CD14-positive monocyte (primary cell): Measurements from ENCODE around the gene NKX2-1. TPM values are rescaled to one million over a fixed set of nuclear protein-coding genes. Genes with fewer than 3 reads are reported as not detected.

Experiments used
- DNase-seq, 3 donors: peaks; one replicate each; pipeline ENCODE4 v3.0.0-alpha.2; 2011 to 2022
- H2AFZ ChIP-seq: 2 replicates; pipeline ENCODE4 v1.6.0; 2012; ENCODE audit warnings: mild to moderate bottlenecking, low read depth, low read length, inconsistent platforms; ENCODE audit not compliant: insufficient read depth, poor library complexity, severe bottlenecking
- H3K27ac ChIP-seq, 2 donors: 1 replicate in 1 of 2; 2 replicates in 1 of 2; pipeline ENCODE4 v1.5.1; 2012 to 2013; ENCODE audit warnings: low read length in 2 of 2, control low read depth in 1 of 2, inconsistent platforms in 1 of 2, low read depth in 1 of 2, mild to moderate bottlenecking in 1 of 2
- H3K27me3 ChIP-seq, 2 donors: one replicate each; pipeline versions ENCODE4 v1.6.0 to v1.6.1; 2011 to 2013; ENCODE audit warnings: low read length in 2 of 2; ENCODE audit not compliant: control insufficient read depth in 2 of 2, insufficient read depth in 2 of 2
- H3K36me3 ChIP-seq, 2 donors: replicated peaks in 1 of 2; 1 replicate in 1 of 2; 2 replicates in 1 of 2; pipeline versions ENCODE4 v1.5.1 to v1.6.1; 2012 to 2013; ENCODE audit warnings: low read length in 2 of 2, control low read depth in 1 of 2, inconsistent platforms in 1 of 2, mild to moderate bottlenecking in 1 of 2; ENCODE audit not compliant: insufficient read depth in 2 of 2, control insufficient read depth in 1 of 2
- H3K4me1 ChIP-seq, 2 donors: 1 replicate in 1 of 2; 2 replicates in 1 of 2; pipeline versions ENCODE4 v1.5.1 to v1.6.1; 2012 to 2013; ENCODE audit warnings: low read length in 2 of 2, control low read depth in 1 of 2, inconsistent platforms in 1 of 2, mild to moderate bottlenecking in 1 of 2, moderate library complexity in 1 of 2; ENCODE audit not compliant: insufficient read depth in 2 of 2, control insufficient read depth in 1 of 2
- H3K4me2 ChIP-seq: replicated peaks from 2 replicates; pipeline ENCODE3; 2012; ENCODE audit warnings: low read length, moderate library complexity, mild to moderate bottlenecking; ENCODE audit not compliant: poor library complexity, severe bottlenecking; ENCODE audit errors: extremely low read depth
- H3K4me3 ChIP-seq, 3 experiments: fragments of 200-600 bp in 1 of 3; sonication (generic) in 1 of 3; replicated peaks in 1 of 3; 1 replicate in 2 of 3; 2 replicates in 1 of 3; pipeline ENCODE4 v1.5.1; 2011 to 2013; ENCODE audit warnings: low read length in 3 of 3, mild to moderate bottlenecking in 3 of 3, control low read depth in 2 of 3, low read depth in 2 of 3, inconsistent platforms in 1 of 3, moderate library complexity in 1 of 3
- H3K79me2 ChIP-seq: 2 replicates; pipeline ENCODE4 v1.6.0; 2012; ENCODE audit warnings: mild to moderate bottlenecking, control low read depth, inconsistent platforms, low read length, moderate library complexity; ENCODE audit not compliant: insufficient read depth
- H3K9ac ChIP-seq: 2 replicates; pipeline ENCODE4 v1.6.0; 2017; ENCODE audit warnings: low read length, mild to moderate bottlenecking; ENCODE audit not compliant: insufficient read depth, poor library complexity, severe bottlenecking
- H3K9me3 ChIP-seq, 2 donors: replicated peaks in 1 of 2; 1 replicate in 1 of 2; 2 replicates in 1 of 2; pipeline versions ENCODE4 v1.5.1 to v1.6.1; 2012 to 2013; ENCODE audit warnings: low read length in 2 of 2, control low read depth in 1 of 2; ENCODE audit not compliant: control insufficient read depth in 1 of 2, insufficient read depth in 1 of 2
- H4K20me1 ChIP-seq: 2 replicates; pipeline ENCODE4 v1.6.0; 2012; ENCODE audit warnings: mild to moderate bottlenecking, low read length, control low read depth, moderate library complexity; ENCODE audit not compliant: insufficient read depth
- H3K27ac Mint-ChIP-seq, 7 donors: one replicate each; pipeline ENCODE4 v1.8.0; 2020; ENCODE audit warnings: mild to moderate bottlenecking in 7 of 7, mixed read lengths in 7 of 7, moderate library complexity in 6 of 7, inconsistent platforms in 2 of 7
- H3K27me3 Mint-ChIP-seq, 3 donors: one replicate each; pipeline ENCODE4 v1.8.0; 2021 to 2022; ENCODE audit warnings: low read depth in 3 of 3, mild to moderate bottlenecking in 3 of 3, mixed read lengths in 3 of 3, moderate library complexity in 3 of 3, inconsistent platforms in 1 of 3
- H3K36me3 Mint-ChIP-seq, 2 donors: one replicate each; pipeline ENCODE4 v1.8.0; 2020; ENCODE audit warnings: mixed read lengths in 2 of 2, inconsistent platforms in 1 of 2, mild to moderate bottlenecking in 1 of 2
- H3K4me1 Mint-ChIP-seq: one replicate; pipeline ENCODE4 v1.8.0; 2020; ENCODE audit warnings: mild to moderate bottlenecking, mixed read lengths
- H3K4me3 Mint-ChIP-seq, 2 donors: one replicate each; pipeline ENCODE4 v1.8.0; 2020; ENCODE audit warnings: mild to moderate bottlenecking in 2 of 2, mixed read lengths in 2 of 2, moderate library complexity in 1 of 2
- H3K9me3 Mint-ChIP-seq, 7 donors: one replicate each; pipeline ENCODE4 v1.8.0; 2020 to 2022; ENCODE audit warnings: mixed read lengths in 7 of 7, mild to moderate bottlenecking in 6 of 7, moderate library complexity in 6 of 7, inconsistent platforms in 2 of 7
- CTCF ChIP-seq: fragments of 200-600 bp; IDR thresholded peaks from one replicate; pipeline ENCODE4 v1.8.0; 2022; ENCODE audit warnings: antibody characterized with exemption, mild to moderate bottlenecking
- WGBS: methylation state at CpG from one replicate; pipeline ENCODE4 v1.1.5; 2013; ENCODE audit warnings: missing lambda C conversion rate; ENCODE audit not compliant: insufficient coverage; 5-methylcytosine and 5-hydroxymethylcytosine counted together
- intact Hi-C, 2 donors: fragments of 100-400 bp; cut with micrococcal nuclease; formaldehyde crosslinking; loops; one replicate each; pipeline versions ENCODE4 v1.15.0 to v1.15.1; 2023
- polyA plus RNA-seq, 3 donors: library from polyadenylated mRNA; depleted of rRNA in 1 of 3; unstranded in 2 of 3; stranded (reverse) in 1 of 3; fragments of 300-500 nt in 2 of 3; fragments of >200 nt in 1 of 3; fragmentation: Illumina TruSeq in 2 of 3; gene quantifications; 1 replicate in 2 of 3; 2 replicates in 1 of 3; pipeline ENCODE4 v1.2.3, GENCODE V29; 2012 to 2021

NKX2-1 gene
- polyA plus RNA-seq, 3 donors: not detected

DNA sequence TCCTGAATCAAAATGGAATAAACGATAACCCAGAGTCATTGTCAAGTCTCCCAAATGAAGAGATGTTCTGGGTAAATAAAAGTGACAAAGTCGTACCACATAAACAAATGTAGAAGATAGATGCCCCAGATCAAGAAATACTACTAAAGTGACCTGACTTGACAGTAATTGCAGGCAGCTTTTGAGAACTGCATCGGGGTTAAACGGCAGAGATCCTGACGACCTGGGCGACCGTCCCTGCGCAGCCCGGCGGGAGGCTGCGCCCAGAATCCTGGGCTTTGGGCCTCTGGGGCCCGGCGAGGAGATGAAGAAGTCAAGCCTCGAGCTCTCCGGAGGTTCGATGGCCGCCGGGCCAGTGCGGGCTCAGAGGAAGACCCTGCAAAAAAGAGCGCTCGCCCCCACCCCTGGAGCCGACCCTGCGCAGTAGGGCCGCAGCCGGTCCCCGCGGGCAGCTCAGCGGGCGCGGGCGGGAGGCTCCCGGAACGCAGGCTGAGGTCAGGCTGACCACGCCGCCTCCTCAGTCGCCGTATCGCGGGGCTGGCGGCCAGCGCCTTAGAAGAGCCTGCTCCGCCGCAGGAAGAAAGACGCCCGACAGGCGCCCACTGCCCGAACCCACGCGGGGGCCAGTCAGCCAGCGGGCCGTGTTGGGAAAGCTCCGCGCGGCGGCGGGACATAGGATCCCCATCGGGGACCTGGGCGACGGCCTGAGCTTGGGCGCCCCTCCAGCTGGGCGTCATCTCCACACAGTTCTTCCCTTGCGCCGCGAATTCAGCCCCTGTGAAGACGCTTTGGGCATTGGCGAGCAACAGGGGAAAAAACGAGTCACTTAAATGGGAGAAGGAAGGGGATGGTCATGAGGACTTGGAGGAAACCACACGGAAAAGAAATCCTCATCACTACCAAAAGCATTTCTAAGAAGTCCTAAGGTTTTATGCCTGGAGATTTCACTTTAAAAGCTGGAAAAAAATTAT is 16.0 kb downstream of the NKX2-1 start:
- no peak overlapping the region for H3K9ac ChIP-seq
- no peak overlapping the region for H2AFZ ChIP-seq
- peaks cover 2% of the 10 kb centered on the region for H3K4me1 Mint-ChIP-seq
- peaks cover 3 to 32% (median 25%) of the 10 kb centered on the region in 7 donors for H3K9me3 Mint-ChIP-seq
- no peaks in the 10 kb centered on the region for H3K4me1 ChIP-seq
- TF ChIP-seq CTCF: no peak
- H3K36me3 ChIP-seq: no peaks in the 10 kb centered on the region
- no peaks in the 10 kb centered on the region for H3K79me2 ChIP-seq
- H3K4me3 Mint-ChIP-seq: peak overlapping the region in 1 of 2 donors; percentile 70
- no peak overlapping the region for H3K27ac Mint-ChIP-seq
- 4% methylated on average over 60 of the region's 68 CpGs for WGBS
- peaks cover 79 to 91% (median 81%) of the 10 kb centered on the region in 3 donors for H3K27me3 Mint-ChIP-seq
- H3K9me3 ChIP-seq: peaks cover 0 to 47% of the 10 kb centered on the region in 2 donors
- peaks cover 0 to 15% of the 10 kb centered on the region in 2 donors for H3K36me3 Mint-ChIP-seq
- H3K27me3 ChIP-seq: peaks cover 85 to 91% of the 10 kb centered on the region in 2 donors
- H3K27ac ChIP-seq: no peak overlapping the region
- H3K4me3 ChIP-seq: no peak overlapping the region
- H4K20me1 ChIP-seq: no peaks in the 10 kb centered on the region
- DNase-seq: no peak
- no peak overlapping the region for H3K4me2 ChIP-seq
- intact Hi-C loops: no loop called here

DNA sequence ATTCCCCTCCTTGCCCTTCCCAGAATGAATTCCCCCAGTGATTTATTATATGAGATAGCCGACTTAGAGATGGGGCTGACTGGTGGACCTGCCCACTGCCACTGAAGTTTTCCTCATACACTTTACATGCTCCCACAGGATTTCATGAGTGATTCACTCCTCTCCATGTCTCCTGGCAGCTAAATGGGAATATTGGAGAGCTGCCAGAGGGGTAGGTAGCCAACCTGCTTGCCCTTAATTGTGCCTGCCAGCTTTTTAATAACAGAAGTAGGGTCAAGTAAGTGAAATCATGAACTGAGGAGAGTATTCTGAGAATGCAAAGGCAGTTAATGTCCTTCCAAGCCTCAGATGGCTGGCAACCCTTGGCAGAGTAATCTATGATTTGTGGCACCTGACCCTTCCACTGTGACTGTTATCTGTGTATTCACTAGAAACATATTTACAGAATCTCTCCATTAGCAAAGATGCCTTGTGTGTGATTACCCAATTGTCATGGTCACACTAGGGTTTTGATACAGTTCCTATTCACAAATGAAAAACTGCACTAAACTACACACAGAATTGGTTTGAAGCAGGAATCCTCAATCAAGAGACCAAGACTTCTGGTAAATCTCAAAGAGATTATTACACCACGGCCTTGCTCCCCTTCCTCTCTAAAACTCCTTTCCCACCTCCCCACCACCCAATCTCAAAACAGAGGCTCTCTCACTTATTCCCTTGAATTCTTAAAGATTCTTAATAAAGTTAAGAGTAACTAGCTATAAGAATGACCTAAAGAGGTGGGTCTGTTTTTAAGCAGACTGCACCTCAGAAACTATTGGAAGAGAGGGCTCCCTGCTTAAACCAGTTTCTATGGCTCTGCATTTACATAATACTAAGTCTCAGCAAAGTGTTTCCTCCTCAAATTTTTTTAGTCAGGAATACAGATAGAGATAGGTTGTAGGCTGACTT is 17.2 kb downstream of the NKX2-1 start:
- Histone ChIP-seq H4K20me1 (no peaks in the 10 kb centered on the region), H3K4me3 (no peak overlapping the region), H3K27me3 (peaks cover 83 to 90% of the 10 kb centered on the region in 2 donors), H3K4me2 (no peak overlapping the region), H3K79me2 (no peaks in the 10 kb centered on the region), H2AFZ (no peak overlapping the region), H3K27ac (no peak overlapping the region), H3K4me1 (no peaks in the 10 kb centered on the region), H3K9me3 (peaks cover 0 to 42% of the 10 kb centered on the region in 2 donors), H3K9ac (no peak overlapping the region), H3K36me3 (no peaks in the 10 kb centered on the region)
- peaks cover 3 to 22% (median 18%) of the 10 kb centered on the region in 7 donors for H3K9me3 Mint-ChIP-seq
- no peak for TF ChIP-seq CTCF
- peaks cover 0 to 14% of the 10 kb centered on the region in 2 donors for H3K36me3 Mint-ChIP-seq
- intact Hi-C loops: no loop called here
- H3K27me3 Mint-ChIP-seq: peaks cover 69 to 85% (median 73%) of the 10 kb centered on the region in 3 donors
- H3K4me1 Mint-ChIP-seq: peaks cover 2% of the 10 kb centered on the region
- H3K4me3 Mint-ChIP-seq: peak overlapping the region in 1 of 2 donors; percentile 69
- WGBS: no CpG with 5 or more reads among the region's 2 CpGs
- DNase-seq: no peak
- no peak overlapping the region for H3K27ac Mint-ChIP-seq
